ENCODE results near the gene C7.

The C7 gene

GRCh38 chr5:40962207-40962955 lies 53.1 kb downstream of the C7 start:
- TF ChIP-seq TAF1 (IDR thresholded peaks at IDR 0.05; ENCODE audit: borderline replicate concordance, insufficient read depth, low read length) (no peak), REST (IDR thresholded peaks at IDR 0.05; ENCODE audit: insufficient read depth in 1 of 2, low read depth in 2 of 2, low read length in 2 of 2) (no peak), POLR2AphosphoS5 (IDR thresholded peaks at IDR 0.05; ENCODE audit: low read depth, low read length) (no peak), FOXP2 (optimal IDR thresholded peaks at IDR 0.05; ENCODE audit: borderline replicate concordance, extremely low read depth, extremely low read length, insufficient read depth) (no peak), SIN3A (IDR thresholded peaks at IDR 0.05; ENCODE audit: borderline replicate concordance, insufficient read depth, low read length) (no peak)

- no peak for TF ChIP-seq REST (IDR thresholded peaks at IDR 0.05; ENCODE audit: insufficient read depth in 1 of 2, low read depth in 2 of 2, low read length in 2 of 2)
Measured at GRCh38 chr5:40972434-40972833, 63.1 kb downstream of the C7 start.

- TF ChIP-seq TAF1 (IDR thresholded peaks at IDR 0.05; ENCODE audit: borderline replicate concordance, insufficient read depth, low read length) = no peak
- TF ChIP-seq POLR2AphosphoS5 (IDR thresholded peaks at IDR 0.05; ENCODE audit: low read depth, low read length) = no peak
- no peak for TF ChIP-seq REST (IDR thresholded peaks at IDR 0.05; ENCODE audit: insufficient read depth in 1 of 2, low read depth in 2 of 2, low read length in 2 of 2)
- TF ChIP-seq FOXP2 (optimal IDR thresholded peaks at IDR 0.05; ENCODE audit: borderline replicate concordance, extremely low read depth, extremely low read length, insufficient read depth) = no peak
- TF ChIP-seq SIN3A (IDR thresholded peaks at IDR 0.05; ENCODE audit: borderline replicate concordance, insufficient read depth, low read length) = no peak
Measured at GRCh38 chr5:40973364-40974004, 64.2 kb downstream of the C7 start.

GRCh38 chr5:40976041-40976440 lies 66.7 kb downstream of the C7 start:
- TF ChIP-seq SIN3A (IDR thresholded peaks at IDR 0.05; ENCODE audit: borderline replicate concordance, insufficient read depth, low read length) = no peak
- TF ChIP-seq FOXP2 (optimal IDR thresholded peaks at IDR 0.05; ENCODE audit: borderline replicate concordance, extremely low read depth, extremely low read length, insufficient read depth) = no peak
- no peak for TF ChIP-seq POLR2AphosphoS5 (IDR thresholded peaks at IDR 0.05; ENCODE audit: low read depth, low read length)
- TF ChIP-seq TAF1 (IDR thresholded peaks at IDR 0.05; ENCODE audit: borderline replicate concordance, insufficient read depth, low read length) = no peak

GRCh38 chr5:40976836-40977235 lies 67.5 kb downstream of the C7 start:
- TF ChIP-seq REST (IDR thresholded peaks at IDR 0.05; ENCODE audit: insufficient read depth in 1 of 2, low read depth in 2 of 2, low read length in 2 of 2) (no peak), SIN3A (IDR thresholded peaks at IDR 0.05; ENCODE audit: borderline replicate concordance, insufficient read depth, low read length) (no peak), TAF1 (IDR thresholded peaks at IDR 0.05; ENCODE audit: borderline replicate concordance, insufficient read depth, low read length) (no peak), FOXP2 (optimal IDR thresholded peaks at IDR 0.05; ENCODE audit: borderline replicate concordance, extremely low read depth, extremely low read length, insufficient read depth) (no peak), POLR2AphosphoS5 (IDR thresholded peaks at IDR 0.05; ENCODE audit: low read depth, low read length) (no peak)

All from PFSK-1 (cell line).